GM19468 (cell line): ENCODE results near the gene MEX3D.
A peak's percentile ranks its signal among the peaks of the same experiment; 100 is the strongest.

Source experiments
- ATAC-seq: cut with Tn5 transposase; IDR thresholded peaks from one replicate; pipeline ENCODE4 v1.9.1; 2021; ENCODE audit warnings: mild to moderate bottlenecking, moderate library complexity, moderate number of reproducible peaks; ENCODE audit not compliant: unreplicated experiment; ENCODE audit errors: extremely low read depth

Gene MEX3D

GRCh38 chr19:1568320-1569019, at the start of gene MEX3D:
MEX3D (minus strand) TSS chr19:1568325; CDS start chr19:1568058, 267 bp downstream.
- no peak for ATAC-seq

GRCh38 chr19:1616875-1617274, 48.8 kb upstream of the MEX3D start:
- ATAC-seq, result no peak

- ATAC-seq, result no peak
Measured at GRCh38 chr19:1616396-1616795, 48.3 kb upstream of the MEX3D start.

- no peak for ATAC-seq
Measured at GRCh38 chr19:1615156-1615765, 47.1 kb upstream of the MEX3D start.

- no peak for ATAC-seq
Measured at GRCh38 chr19:1613808-1614570, 45.9 kb upstream of the MEX3D start.

DNA sequence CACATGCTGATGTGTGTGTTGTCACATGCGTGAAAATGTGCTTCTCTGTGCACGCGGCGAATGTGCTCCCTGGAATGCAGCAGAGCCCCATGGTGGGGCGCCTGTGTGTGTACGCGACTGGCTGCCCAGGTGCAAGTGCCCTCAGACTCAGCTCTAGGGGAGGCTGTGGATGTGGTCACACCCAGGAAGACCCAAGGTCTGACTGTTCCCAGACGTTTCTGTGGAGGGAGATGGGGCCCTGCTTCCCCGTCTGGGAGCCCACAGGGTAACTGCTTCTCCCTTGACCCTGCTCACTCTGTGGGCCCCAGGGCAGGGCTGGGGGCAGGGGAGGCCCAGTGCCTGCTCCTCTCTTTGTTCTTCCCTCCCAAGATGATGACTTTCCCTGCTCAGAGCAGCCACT, 45.0 kb upstream of the MEX3D start:
- no peak for ATAC-seq

- ATAC-seq, result no peak
Measured at GRCh38 chr19:1612114-1613086, 44.3 kb upstream of the MEX3D start.

DNA sequence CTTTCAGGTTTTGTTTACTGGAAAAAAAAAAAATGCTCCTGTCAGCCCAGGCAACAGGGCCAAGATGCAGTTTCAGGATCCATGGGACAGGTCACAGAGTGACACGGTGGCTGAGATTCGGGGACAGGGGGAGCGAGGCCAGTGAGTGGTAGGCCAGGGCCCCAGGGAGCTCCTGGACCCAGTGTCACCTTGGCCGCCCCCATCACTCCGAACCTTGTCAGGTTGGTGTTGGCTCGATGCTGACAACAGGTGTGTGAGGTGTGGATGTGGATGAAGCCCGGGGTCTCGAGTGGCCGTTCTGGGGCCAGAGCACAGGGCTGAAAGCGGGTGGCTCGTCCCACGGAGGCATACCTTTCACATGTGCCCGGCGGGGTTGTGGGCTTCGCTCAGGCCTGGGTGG, 43.2 kb upstream of the MEX3D start:
- no peak for ATAC-seq

DNA sequence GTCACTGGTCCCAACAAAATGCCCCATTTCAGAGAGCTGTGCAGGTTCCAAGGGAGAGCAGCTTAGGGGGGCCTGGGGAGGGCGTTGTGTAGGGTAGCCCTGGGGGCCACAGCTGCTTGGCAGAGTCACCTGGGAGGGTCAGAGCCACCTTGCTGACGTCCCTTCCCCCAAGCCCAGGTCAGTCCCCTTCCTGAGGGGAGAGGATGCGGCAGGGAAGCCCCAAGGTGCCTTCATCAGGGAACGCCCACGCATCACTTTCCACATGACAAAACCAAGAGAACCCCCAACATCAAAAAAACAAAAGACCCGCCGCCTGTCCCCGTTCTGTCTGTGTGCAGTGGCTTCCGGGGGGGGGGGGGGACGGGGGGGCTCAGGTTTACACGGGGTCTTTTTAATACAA, 42.5 kb upstream of the MEX3D start:
- ATAC-seq, result no peak

- ATAC-seq, result no peak
Measured at GRCh38 chr19:1609680-1610474, 41.8 kb upstream of the MEX3D start.

DNA sequence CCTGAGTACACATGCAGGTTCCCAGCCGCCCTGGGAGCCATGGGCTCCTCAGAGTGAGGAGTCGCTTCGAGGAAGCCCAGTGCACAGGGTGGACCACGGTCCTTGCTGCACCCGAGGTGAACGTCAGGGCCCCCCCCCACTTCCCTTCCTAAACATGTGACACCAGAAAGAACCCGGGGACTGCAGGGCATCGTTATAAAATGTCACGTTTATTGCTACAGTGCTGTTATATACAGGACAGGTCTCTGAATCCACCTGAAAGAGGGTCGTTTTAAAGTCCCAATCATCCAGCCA, 40.9 kb upstream of the MEX3D start:
- no peak for ATAC-seq

GRCh38 chr19:1608359-1609102, 40.4 kb upstream of the MEX3D start:
- ATAC-seq, result no peak

- ATAC-seq, result no peak
Measured at GRCh38 chr19:1606138-1606651, 38.1 kb upstream of the MEX3D start.

GRCh38 chr19:1605236-1606137, 37.4 kb upstream of the MEX3D start, which contains the start of gene UQCR11:
UQCR11 (minus strand) TSS chr19:1605462; CDS start chr19:1605409, 53 bp downstream.
- ATAC-seq, result peak; percentile 42

GRCh38 chr19:1602091-1602707, 34.1 kb upstream of the MEX3D start:
- no peak for ATAC-seq

DNA sequence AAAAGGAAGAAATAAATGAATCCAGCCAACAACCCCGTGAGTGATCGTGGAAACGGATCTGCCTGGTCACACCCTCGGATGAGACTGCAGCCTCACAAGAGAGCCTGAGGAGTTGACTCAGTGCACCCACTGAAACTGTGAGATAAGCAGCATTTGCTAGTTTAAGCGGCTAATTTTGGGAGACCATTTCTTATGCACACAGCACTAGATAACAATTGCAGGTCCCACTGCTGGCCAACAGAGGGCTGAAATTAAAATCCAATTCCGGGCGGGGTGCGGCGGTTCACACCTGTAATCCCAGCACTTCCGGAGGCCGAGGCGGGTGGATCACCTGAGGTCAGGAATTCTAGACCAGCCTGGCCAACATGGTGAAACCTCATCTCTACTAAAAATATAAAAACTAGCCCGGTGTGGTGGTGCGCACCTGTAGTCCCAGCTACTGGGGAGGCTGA, 33.5 kb upstream of the MEX3D start:
- ATAC-seq, result no peak

DNA sequence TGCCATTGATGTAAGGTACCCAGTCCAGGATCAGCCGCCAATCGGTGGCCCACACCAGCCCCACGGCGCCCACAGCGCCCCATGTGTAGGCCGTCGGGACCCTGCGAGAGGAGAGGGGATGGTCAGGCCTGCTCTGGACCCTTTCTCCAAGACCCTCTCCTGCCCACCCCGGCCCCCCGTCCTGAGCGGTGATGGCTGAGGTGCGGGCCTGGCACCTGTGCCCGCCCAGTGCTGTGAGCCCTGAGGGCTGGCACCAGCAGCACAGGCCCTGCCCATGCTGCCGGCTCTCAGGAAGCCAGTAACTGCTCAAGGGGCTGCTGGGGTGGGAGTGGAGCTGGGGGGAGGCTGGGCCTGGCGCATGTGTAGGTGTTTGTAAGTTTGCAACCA, 31.3 kb upstream of the MEX3D start:
- ATAC-seq, result no peak
